Measurements from ENCODE around the gene MEG3. TPM values are rescaled to one million over a fixed set of nuclear protein-coding genes. Genes with fewer than 3 reads are reported as not detected.

MEG3 gene
- total RNA-seq, 3 donors from 2014 or later (not counting 1 experiment from before 2014, with no cell fraction given), result 1.0 to 6.6 (median 1.9) TPM

DNA sequence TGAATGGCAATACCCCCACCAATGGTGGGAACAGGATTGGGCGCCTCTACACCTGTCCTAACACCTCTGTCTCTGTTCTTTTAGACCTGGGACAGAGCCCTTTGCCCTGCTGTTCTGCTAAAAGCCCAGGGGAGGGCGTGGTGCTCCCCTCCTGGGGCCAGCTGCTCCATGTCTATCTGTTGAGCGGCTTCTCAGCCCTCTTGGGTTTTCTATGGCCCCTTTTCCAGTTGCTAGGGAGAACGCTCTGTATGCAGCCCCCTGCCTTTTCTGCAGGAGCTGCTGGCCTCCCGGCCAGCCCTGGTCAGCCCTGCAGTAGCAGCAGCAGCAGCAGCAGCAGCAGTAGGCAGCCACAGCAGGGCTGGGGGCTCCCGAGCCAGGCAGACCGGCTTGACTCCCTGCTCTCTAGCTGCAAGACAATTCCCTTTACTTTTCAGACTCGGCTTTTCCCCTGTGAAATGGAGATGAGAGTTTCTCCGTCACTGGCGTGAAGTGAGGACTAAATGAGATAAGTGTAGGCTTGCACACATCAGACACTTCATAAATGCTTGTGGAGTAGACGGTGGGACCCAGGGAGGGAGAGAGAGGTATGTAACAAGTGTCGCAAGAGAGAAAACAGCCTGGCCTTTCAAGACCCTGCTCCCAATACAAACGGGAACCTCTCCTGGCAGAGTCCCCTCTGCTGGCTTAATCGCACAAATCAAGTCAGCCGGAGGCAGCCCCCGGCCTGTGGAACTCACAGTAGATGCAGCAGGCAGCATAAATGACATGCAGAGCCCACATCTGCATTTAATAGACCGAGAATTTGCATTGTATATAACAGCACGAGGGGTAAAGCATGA is 76.6 kb downstream of the MEG3 start:
- no peaks in the 10 kb centered on the region for H3K4me1 ChIP-seq (ENCODE audit: control insufficient read depth, insufficient read depth, low read length)
- H3K36me3 ChIP-seq (ENCODE audit: control insufficient read depth, insufficient read depth, low read length), result no peaks in the 10 kb centered on the region
- H3K27me3 ChIP-seq (ENCODE audit: control insufficient read depth, insufficient read depth, low read length), result peaks cover 5% of the 10 kb centered on the region
- ATAC-seq (no peak), DNase-seq (no peak)
- TF ChIP-seq, protein P1, sequence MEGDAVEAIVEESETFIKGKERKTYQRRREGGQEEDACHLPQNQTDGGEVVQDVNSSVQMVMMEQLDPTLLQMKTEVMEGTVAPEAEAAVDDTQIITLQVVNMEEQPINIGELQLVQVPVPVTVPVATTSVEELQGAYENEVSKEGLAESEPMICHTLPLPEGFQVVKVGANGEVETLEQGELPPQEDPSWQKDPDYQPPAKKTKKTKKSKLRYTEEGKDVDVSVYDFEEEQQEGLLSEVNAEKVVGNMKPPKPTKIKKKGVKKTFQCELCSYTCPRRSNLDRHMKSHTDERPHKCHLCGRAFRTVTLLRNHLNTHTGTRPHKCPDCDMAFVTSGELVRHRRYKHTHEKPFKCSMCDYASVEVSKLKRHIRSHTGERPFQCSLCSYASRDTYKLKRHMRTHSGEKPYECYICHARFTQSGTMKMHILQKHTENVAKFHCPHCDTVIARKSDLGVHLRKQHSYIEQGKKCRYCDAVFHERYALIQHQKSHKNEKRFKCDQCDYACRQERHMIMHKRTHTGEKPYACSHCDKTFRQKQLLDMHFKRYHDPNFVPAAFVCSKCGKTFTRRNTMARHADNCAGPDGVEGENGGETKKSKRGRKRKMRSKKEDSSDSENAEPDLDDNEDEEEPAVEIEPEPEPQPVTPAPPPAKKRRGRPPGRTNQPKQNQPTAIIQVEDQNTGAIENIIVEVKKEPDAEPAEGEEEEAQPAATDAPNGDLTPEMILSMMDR (IDR thresholded peaks at IDR 0.05), result no peak
- Mint-ChIP-seq H3K27me3 (ENCODE audit: low read depth in 2 of 2) (peaks cover 44 to 55% of the 10 kb centered on the region in 2 donors), H3K36me3 (no peaks in the 10 kb centered on the region), H3K27ac (no peak overlapping the region), H3K4me1 (no peaks in the 10 kb centered on the region), H3K9me3 (no peaks in the 10 kb centered on the region), H3K4me3 (no peak overlapping the region)
- 76% methylated on average over 18 of the region's 18 CpGs for WGBS (ENCODE audit: insufficient coverage)
- intact Hi-C loops (cut with micrococcal nuclease), result no loop called here
- no peaks in the 10 kb centered on the region for H3K9me3 ChIP-seq (ENCODE audit: control insufficient read depth, insufficient read depth, low read length)
- no peak overlapping the region for H3K4me3 ChIP-seq (ENCODE audit: low read length)
- no peak overlapping the region for H3K27ac ChIP-seq (ENCODE audit: low read length)

DNA sequence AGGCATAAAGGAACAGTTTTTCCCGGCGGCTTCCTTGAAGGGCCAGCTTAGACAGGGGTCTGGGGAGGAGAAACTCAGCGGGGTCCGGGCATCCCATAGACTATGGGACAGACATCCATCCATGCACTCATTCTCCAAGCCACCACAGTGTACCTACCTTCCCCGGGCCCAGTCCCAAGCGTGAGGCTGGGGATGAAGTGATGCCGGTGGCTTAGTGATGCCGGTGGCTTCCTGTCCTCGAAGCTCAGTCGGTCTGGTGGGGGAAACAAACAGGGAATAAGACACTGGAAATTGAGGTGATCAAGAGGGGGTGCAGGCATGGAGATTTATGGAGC is 77.2 kb downstream of the MEG3 start:
- no peaks in the 10 kb centered on the region for H3K9me3 ChIP-seq (ENCODE audit: control insufficient read depth, insufficient read depth, low read length)
- no peaks in the 10 kb centered on the region for H3K36me3 ChIP-seq (ENCODE audit: control insufficient read depth, insufficient read depth, low read length)
- Mint-ChIP-seq H3K27ac (no peak overlapping the region), H3K4me1 (no peaks in the 10 kb centered on the region), H3K27me3 (ENCODE audit: low read depth in 2 of 2) (peaks cover 44 to 55% of the 10 kb centered on the region in 2 donors), H3K9me3 (no peaks in the 10 kb centered on the region), H3K36me3 (no peaks in the 10 kb centered on the region), H3K4me3 (no peak overlapping the region)
- intact Hi-C loops (cut with micrococcal nuclease), result no loop called here
- H3K4me1 ChIP-seq (ENCODE audit: control insufficient read depth, insufficient read depth, low read length), result no peaks in the 10 kb centered on the region
- TF ChIP-seq, protein P1 (IDR thresholded peaks at IDR 0.05), result no peak
- peaks cover 5% of the 10 kb centered on the region for H3K27me3 ChIP-seq (ENCODE audit: control insufficient read depth, insufficient read depth, low read length)
- no peak for DNase-seq
- no peak overlapping the region for H3K27ac ChIP-seq (ENCODE audit: low read length)
- ATAC-seq, result no peak
- 92% methylated on average over 7 of the region's 10 CpGs for WGBS (ENCODE audit: insufficient coverage)
- H3K4me3 ChIP-seq (ENCODE audit: low read length), result no peak overlapping the region

DNA sequence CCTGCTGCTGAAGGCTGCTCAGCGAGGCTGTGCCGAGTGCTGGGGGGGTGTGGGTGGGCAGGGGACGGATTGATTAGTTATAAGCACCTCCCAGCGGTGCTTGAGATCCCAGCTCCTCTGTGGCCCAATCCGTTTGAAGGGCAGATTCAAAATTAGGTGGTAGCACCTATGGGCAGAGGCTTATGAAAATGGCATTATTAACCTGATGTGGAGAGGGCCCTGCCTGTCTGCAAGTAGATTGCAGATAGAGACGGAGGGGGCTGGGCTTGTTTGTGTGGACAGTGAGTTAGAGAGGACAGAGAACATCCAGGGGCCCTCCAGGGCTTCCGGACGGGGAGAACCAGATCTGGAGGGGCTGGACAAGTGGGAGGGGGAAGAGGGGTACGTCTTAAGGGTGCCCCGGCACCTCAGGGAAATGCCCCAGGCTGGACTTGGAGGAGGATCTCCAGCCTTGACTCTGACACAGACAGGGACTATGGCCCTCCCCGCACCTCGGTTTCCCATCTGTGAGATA is 77.8 kb downstream of the MEG3 start, which contains the start of gene RTL1:
Gene RTL1, minus strand, starts transcription at position 51 of the 514 bp plus-strand sequence. CDS start 18,934 bp downstream, outside the sequence.
- 71% methylated on average over 12 of the region's 12 CpGs for WGBS (ENCODE audit: insufficient coverage)
- TF ChIP-seq, protein P1 (IDR thresholded peaks at IDR 0.05), result no peak
- H3K27ac Mint-ChIP-seq, result no peak within 1 kb of the TSS

More for the DNA sequence above, 77.8 kb downstream of the MEG3 start, which contains the start of gene RTL1:
- no peaks in the 10 kb centered on the region for H3K4me1 ChIP-seq (ENCODE audit: control insufficient read depth, insufficient read depth, low read length)
- ATAC-seq, result no peak
- Mint-ChIP-seq H3K9me3 (no peaks in the 10 kb centered on the region), H3K4me1 (no peaks in the 10 kb centered on the region), H3K36me3 (no peaks in the 10 kb centered on the region), H3K4me3 (no peak within 1 kb of the TSS), H3K27me3 (ENCODE audit: low read depth in 2 of 2) (peaks cover 43 to 50% of the 10 kb centered on the region in 2 donors)
- H3K27ac ChIP-seq (ENCODE audit: low read length), result no peak within 1 kb of the TSS
- intact Hi-C loops (cut with micrococcal nuclease), result no loop called here
- no peak for DNase-seq
- no peaks in the 10 kb centered on the region for H3K36me3 ChIP-seq (ENCODE audit: control insufficient read depth, insufficient read depth, low read length)
- H3K9me3 ChIP-seq (ENCODE audit: control insufficient read depth, insufficient read depth, low read length), result no peaks in the 10 kb centered on the region
- no peak within 1 kb of the TSS for H3K4me3 ChIP-seq (ENCODE audit: low read length)
- peaks cover 5% of the 10 kb centered on the region for H3K27me3 ChIP-seq (ENCODE audit: control insufficient read depth, insufficient read depth, low read length)

Measured in natural killer cell (primary cell).